K562 (cell line): Measurements from ENCODE around the gene SLC6A6. TPM values are rescaled to one million over a fixed set of nuclear protein-coding genes. Genes with fewer than 3 reads are reported as not detected.

Source experiments
- EP400 ChIP-seq: fragments of 450-650 bp; IDR thresholded peaks from 2 replicates; pipeline ENCODE4 v1.6.1; 2017; ENCODE audit warnings: antibody characterized with exemption, mild to moderate bottlenecking, moderate library complexity
- FIP1L1 ChIP-seq: fragments of 200-400 bp; formaldehyde crosslinking; IDR thresholded peaks from 2 replicates; pipeline ENCODE4 v1.6.1; 2018; ENCODE audit warnings: mild to moderate bottlenecking, low read depth, low read length; ENCODE audit not compliant: poor library complexity, severe bottlenecking
- HDAC8 ChIP-seq: fragments of 450-650 bp; IDR thresholded peaks from 2 replicates; pipeline ENCODE4 v1.6.1; 2016; ENCODE audit warnings: mild to moderate bottlenecking, missing genetic modification characterization, moderate library complexity, missing compliant biosample characterization
- MCM7 ChIP-seq, 2 experiments: fragments of 450-650 bp; IDR thresholded peaks; 2 replicates each; pipeline ENCODE4 v1.6.1; 2016 to 2018
- MTA1 ChIP-seq: fragments of 450-650 bp; IDR thresholded peaks from 2 replicates; pipeline ENCODE4 v1.6.1; 2017; ENCODE audit warnings: borderline replicate concordance
- NFATC3 ChIP-seq: fragments of 450-650 bp; IDR thresholded peaks from 2 replicates; pipeline ENCODE4 v1.6.1; 2017; ENCODE audit warnings: mild to moderate bottlenecking
- ZC3H11A ChIP-seq: IDR thresholded peaks from 2 replicates; pipeline ENCODE4 v1.6.1; 2012; ENCODE audit warnings: low read depth, low read length, improper control_type of control experiment
- ZNF232 ChIP-seq: sonication (generic); formaldehyde crosslinking; IDR thresholded peaks from 2 replicates; pipeline ENCODE4 v1.8.0; 2022; ENCODE audit warnings: mild to moderate bottlenecking, missing genetic modification reagents
- polyA plus RNA-seq, 8 experiments: library from polyadenylated mRNA; depleted of rRNA in 4 of 8; stranded (reverse) in 5 of 8; unstranded in 3 of 8; fragments of >200 nt; fragmentation: Nextera tagmentation in 2 of 8; fragmentation: Illumina TruSeq in 1 of 8; extraction: Ambion mirVana in 2 of 8; extraction: Trizol in 1 of 8; gene quantifications; 2 replicates each; pipeline versions ENCODE4 v1.2.1 to v1.2.3, GENCODE V29; 2011 to 2014; ENCODE audit warnings: inconsistent platforms in 1 of 8, missing spikeins in 1 of 8
- total RNA-seq, 7 experiments: library from RNA; depleted of rRNA in 6 of 7; stranded (reverse); fragments of >200 nt in 6 of 7; fragmentation: Illumina TruSeq in 2 of 7; extraction: Trizol in 2 of 7; gene quantifications; 2 replicates each; pipeline versions ENCODE4 v1.2.1 to v1.2.3, GENCODE V29; 2011 to 2021; ENCODE audit warnings: low replicate concordance in 1 of 7
- TF ChIP-seq, protein P1 (sequence below), 2 experiments: fragments of 150-350 bp in 1 of 2; IDR thresholded peaks; 2 replicates each; pipeline ENCODE4 v1.6.1; 2012 to 2016; ENCODE audit warnings: low read depth in 2 of 2, low read length in 2 of 2, mild to moderate bottlenecking in 1 of 2, moderate library complexity in 1 of 2
- TF ChIP-seq, protein P2 (sequence below), 2 experiments: fragments of 450-650 bp; IDR thresholded peaks; 2 replicates each; pipeline ENCODE4 v1.6.1; 2016
- TF ChIP-seq, protein P3 (sequence below): fragments of 450-650 bp; IDR thresholded peaks from 2 replicates; pipeline ENCODE4 v1.6.1; 2016; ENCODE audit warnings: borderline replicate concordance
- TF ChIP-seq, protein P4 (sequence below): fragments of 200-800 bp; sonication (Bioruptor generic); IDR thresholded peaks from 2 replicates; pipeline ENCODE4 v1.6.1; 2017; ENCODE audit warnings: missing genetic modification characterization, missing compliant biosample characterization

SLC6A6 gene
- total and polyA plus RNA-seq, 9 of the 15 experiments (the other 6 are each of a cell fraction or from before 2014, with no cell fraction given), result 12.3 to 203 (median 93.2) TPM

GRCh38 chr3:14407203-14407602, 4.8 kb downstream of the SLC6A6 start (continued):
- TF ChIP-seq, protein P1, sequence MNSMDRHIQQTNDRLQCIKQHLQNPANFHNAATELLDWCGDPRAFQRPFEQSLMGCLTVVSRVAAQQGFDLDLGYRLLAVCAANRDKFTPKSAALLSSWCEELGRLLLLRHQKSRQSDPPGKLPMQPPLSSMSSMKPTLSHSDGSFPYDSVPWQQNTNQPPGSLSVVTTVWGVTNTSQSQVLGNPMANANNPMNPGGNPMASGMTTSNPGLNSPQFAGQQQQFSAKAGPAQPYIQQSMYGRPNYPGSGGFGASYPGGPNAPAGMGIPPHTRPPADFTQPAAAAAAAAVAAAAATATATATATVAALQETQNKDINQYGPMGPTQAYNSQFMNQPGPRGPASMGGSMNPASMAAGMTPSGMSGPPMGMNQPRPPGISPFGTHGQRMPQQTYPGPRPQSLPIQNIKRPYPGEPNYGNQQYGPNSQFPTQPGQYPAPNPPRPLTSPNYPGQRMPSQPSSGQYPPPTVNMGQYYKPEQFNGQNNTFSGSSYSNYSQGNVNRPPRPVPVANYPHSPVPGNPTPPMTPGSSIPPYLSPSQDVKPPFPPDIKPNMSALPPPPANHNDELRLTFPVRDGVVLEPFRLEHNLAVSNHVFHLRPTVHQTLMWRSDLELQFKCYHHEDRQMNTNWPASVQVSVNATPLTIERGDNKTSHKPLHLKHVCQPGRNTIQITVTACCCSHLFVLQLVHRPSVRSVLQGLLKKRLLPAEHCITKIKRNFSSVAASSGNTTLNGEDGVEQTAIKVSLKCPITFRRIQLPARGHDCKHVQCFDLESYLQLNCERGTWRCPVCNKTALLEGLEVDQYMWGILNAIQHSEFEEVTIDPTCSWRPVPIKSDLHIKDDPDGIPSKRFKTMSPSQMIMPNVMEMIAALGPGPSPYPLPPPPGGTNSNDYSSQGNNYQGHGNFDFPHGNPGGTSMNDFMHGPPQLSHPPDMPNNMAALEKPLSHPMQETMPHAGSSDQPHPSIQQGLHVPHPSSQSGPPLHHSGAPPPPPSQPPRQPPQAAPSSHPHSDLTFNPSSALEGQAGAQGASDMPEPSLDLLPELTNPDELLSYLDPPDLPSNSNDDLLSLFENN (IDR thresholded peaks at IDR 0.05; ENCODE audit: low read depth in 2 of 2, low read length in 2 of 2), result no peak
- TF ChIP-seq MCM7 (IDR thresholded peaks at IDR 0.05) (no peak), FIP1L1 (no peak), HDAC8 (no peak), ZNF232 (CRISPR knock-in tag) (no peak), NFATC3 (0 out of 2 replicates have a peak, but pooled peaks have one; percentile 1), ZC3H11A (no peak), MTA1 (0 out of 2 replicates have a peak, but pooled peaks have one; percentile 3), EP400 (no peak)
- TF ChIP-seq, protein P2, sequence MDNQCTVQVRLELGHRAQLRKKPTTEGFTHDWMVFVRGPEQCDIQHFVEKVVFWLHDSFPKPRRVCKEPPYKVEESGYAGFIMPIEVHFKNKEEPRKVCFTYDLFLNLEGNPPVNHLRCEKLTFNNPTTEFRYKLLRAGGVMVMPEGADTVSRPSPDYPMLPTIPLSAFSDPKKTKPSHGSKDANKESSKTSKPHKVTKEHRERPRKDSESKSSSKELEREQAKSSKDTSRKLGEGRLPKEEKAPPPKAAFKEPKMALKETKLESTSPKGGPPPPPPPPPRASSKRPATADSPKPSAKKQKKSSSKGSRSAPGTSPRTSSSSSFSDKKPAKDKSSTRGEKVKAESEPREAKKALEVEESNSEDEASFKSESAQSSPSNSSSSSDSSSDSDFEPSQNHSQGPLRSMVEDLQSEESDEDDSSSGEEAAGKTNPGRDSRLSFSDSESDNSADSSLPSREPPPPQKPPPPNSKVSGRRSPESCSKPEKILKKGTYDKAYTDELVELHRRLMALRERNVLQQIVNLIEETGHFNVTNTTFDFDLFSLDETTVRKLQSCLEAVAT (IDR thresholded peaks at IDR 0.05), result 0 out of 4 replicates have a peak, but pooled peaks have one; percentile 0 to 3
- TF ChIP-seq, protein P3, sequence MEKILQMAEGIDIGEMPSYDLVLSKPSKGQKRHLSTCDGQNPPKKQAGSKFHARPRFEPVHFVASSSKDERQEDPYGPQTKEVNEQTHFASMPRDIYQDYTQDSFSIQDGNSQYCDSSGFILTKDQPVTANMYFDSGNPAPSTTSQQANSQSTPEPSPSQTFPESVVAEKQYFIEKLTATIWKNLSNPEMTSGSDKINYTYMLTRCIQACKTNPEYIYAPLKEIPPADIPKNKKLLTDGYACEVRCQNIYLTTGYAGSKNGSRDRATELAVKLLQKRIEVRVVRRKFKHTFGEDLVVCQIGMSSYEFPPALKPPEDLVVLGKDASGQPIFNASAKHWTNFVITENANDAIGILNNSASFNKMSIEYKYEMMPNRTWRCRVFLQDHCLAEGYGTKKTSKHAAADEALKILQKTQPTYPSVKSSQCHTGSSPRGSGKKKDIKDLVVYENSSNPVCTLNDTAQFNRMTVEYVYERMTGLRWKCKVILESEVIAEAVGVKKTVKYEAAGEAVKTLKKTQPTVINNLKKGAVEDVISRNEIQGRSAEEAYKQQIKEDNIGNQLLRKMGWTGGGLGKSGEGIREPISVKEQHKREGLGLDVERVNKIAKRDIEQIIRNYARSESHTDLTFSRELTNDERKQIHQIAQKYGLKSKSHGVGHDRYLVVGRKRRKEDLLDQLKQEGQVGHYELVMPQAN, result 0 out of 2 replicates have a peak, but pooled peaks have one; percentile 4
- TF ChIP-seq, protein P4, sequence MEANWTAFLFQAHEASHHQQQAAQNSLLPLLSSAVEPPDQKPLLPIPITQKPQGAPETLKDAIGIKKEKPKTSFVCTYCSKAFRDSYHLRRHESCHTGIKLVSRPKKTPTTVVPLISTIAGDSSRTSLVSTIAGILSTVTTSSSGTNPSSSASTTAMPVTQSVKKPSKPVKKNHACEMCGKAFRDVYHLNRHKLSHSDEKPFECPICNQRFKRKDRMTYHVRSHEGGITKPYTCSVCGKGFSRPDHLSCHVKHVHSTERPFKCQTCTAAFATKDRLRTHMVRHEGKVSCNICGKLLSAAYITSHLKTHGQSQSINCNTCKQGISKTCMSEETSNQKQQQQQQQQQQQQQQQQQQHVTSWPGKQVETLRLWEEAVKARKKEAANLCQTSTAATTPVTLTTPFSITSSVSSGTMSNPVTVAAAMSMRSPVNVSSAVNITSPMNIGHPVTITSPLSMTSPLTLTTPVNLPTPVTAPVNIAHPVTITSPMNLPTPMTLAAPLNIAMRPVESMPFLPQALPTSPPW, result 0 out of 2 replicates have a peak, but pooled peaks have one; percentile 8
